ENCODE measurements around the gene BRD4.
"Not testable (repeated sequence)": the region's sequence is repeated elsewhere in the genome, so short reads cannot be mapped to it uniquely, and the experiment has no call there.

The BRD4 gene

GRCh38 chr19:15358918-15359317 lies 26.6 kb upstream of the BRD4 start:
- DNase-seq: no peak

DNA sequence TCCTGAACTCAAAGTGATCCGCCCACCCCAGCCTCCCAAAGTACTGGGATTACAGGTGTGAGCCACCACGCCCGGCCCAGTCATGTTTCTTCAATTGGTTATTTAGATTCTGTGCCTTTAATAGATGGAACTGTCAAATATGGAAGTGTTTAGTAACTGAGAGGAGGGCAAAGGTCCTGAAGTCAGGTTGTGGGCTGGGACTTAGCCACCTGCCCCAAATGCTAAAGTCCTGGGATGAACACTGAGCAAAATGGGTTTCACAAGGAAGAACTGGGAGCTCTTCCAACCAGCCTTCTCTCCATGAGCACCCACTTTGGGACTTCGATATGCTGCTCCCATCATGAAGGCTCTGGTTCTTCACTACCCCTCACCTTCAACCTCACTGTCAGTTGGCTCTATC lies 25.6 kb upstream of the BRD4 start:
- no peak for DNase-seq

GRCh38 chr19:15354566-15355296 lies 22.4 kb upstream of the BRD4 start:
- no peak for DNase-seq

GRCh38 chr19:15353908-15354307 lies 21.6 kb upstream of the BRD4 start:
- no peak for DNase-seq

DNA sequence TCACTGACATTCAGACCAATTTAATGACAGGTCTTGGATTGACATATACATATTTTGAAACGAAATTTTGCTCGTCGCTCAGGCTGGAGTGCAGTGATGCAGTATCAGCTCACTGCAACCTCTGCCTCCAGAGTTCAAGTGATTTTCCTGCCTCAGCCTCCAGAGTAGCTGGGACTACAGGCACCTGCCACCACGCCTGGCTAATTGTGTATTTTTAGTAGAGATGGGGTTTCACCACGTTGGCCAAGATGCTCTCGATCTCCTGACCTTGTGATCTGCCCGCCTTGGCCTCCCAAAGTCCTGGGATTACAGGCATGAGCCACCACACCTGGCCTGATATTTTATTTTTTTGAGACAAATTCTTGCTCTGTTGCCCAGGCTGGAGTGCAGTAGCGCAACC lies 20.2 kb upstream of the BRD4 start:
- DNase-seq: not testable (repeated sequence)

DNA sequence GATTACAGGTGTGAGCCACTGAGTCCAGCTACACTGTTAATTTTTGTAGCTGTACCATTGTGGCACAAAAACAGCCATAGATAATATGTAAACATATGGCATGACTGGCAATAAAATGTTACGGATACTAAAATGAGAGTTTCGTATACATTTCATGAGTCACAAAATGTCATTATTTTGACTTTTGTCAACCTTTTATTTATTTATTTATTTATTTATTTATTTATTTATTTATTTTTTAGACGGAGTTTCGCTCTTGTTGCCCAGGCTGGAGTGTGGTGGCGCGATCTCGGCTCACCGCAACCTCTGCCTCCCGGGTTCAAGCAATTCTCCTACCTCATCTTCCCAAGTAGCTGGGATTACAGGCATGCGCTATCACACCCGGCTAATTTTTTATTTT lies 9.0 kb upstream of the BRD4 start:
- not testable (repeated sequence) for DNase-seq

DNA sequence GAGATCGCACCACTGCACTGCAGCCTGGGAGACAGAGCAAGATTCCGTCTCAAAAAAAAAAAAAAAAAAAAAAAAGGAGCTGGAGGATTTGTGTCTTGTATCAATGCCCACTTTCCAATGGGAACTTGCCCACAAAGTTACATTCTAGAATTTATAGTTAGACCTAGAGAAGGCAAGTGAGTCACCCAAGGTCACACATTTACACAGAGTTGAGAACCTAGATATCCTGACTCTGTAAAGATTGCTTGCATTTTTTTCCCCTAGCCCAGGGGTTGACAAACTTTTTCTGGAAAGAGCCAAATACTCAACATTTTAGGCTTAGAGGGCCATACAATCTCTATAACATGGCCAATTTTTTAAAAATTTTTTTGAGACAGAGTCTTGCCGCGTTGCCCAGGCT lies 7.7 kb upstream of the BRD4 start:
- DNase-seq: no peak

- no peak for DNase-seq
Observed at GRCh38 chr19:15337202-15337601, 4.9 kb upstream of the BRD4 start.

GRCh38 chr19:15335992-15336391 lies 3.7 kb upstream of the BRD4 start:
- not testable (repeated sequence) for DNase-seq

DNA sequence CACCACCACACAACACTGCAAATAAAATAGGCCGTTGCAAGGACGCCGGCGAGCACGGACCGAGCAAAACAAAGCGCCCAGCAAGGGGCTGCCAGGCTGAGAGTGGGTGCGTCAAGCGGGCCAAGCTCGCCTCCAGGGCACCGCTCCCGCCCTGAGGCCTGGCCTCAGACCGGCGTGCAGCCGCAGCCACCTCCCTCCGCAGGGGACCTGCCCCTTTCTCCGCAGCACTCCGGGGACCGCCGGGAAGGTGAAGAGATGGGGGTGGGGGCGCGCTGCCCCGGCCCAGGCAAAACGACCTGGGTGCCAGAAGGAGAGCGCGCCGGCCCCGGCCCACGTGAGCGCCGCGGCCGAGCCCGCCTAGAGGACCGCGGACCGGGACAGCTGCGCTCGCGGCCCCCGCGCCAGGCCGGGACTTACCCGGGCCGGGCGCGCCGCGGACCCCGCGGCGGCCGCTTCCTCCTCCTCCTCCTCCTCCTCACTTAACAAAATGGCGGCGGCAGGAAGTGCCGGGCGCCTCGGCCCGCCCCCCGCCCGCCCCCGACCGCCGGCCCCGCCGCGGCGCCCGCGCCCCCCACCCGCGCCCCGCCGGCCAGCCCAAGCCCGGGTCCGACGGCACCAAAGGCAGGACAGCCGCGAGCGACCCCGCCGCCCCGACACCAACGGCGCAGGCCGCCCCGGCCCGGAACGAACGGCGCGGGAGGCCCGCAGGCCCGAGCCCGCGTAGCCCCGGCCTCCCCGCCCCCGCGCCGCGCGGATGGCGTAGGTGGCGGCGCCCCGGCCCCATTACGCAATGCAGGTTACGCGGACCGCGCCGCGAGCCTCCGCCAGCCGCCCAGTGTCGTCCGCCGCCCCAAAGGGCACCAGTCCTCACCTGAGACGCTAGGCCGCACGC lies 674 bp downstream of the BRD4 start:
- DNase-seq: peak; percentile 65

GRCh38 chr19:15330801-15331418 lies 1.4 kb downstream of the BRD4 start:
- DNase-seq: peak; percentile 31

DNA sequence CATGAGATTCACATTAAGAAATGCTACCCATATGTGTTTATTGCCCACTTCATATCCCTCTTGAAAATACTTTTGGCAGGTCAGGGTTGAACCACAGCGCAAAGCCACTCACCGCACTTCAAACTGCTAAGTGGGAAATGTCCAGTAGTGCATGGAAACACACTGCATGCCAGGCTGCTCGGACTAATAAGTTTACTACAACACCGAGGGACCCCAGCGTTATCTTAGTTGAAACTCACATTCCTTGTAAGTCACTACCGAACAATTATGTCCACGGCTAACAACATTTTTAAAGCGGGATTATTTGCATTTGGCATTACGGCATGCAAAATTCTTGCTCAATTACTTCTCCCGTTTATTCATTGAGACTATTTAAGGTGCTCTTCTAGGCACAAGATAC lies 4.0 kb downstream of the BRD4 start:
- no peak for DNase-seq

DNA sequence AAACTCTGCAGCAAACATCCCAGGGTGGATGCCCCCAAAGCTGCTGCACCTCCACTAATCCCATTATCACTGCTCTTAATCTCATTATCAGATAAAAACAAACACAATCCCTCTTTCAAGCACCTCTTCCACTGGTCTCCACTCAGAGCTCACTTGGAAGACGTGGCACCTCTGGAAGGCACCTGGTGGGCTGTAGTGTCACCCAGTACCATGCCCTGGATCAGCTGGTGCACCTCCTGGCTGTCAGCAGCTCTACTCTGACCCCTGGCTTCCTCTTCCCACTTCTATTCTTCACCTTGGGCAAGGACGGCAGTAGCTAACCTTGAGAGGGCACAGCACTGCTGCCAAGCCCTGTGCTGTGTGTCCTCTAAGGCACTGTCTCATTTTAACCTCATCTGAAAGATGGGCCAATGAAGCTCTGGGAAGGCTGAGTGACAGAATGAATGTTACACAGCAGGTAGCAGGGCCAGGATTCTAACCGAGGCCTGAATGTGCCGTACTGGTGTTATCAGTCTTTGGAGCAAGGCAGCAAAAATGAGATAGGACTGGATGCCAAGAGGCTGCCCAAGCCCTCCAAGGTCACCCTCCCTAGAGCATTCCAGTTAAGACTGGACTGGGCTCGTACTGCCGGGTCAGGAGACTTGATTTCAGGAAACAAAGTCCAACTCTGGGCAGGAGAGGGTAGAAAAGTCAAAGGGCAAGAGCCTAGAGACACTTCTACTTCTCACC lies 7.4 kb downstream of the BRD4 start:
- no peak for DNase-seq

DNA sequence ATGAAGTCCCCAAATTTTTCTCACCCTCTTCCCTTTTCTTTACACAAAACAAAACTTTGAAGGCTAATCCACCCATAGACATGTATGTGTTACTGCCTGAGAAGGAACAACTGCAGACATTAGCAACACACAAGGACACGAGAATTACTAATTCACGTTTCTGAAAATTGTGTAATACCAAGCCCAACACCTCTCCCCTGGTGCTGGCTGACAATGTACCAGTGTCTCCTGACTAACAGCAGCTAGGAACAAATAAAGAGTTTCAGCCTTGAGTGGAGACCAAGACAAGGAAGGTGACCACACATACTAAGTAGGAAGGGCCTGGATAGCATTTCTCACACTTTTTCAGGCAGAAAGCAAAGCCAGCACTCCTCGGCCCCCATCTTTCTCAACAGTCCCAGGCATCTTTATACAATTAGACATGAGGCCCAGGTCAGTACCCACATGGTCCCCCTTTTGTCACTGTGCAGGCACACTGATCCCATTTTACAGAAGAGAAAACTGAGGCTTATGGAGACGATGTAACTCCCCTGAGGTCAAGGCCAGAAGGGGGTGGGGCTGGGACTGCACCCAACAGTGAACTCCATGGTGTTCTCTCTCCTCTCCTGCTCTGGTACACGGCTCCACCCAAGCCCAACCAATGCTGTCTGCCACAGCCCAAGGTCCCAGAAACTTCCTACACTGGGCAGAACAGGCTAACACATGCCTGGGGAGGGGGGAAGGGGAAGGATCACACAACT lies 8.7 kb downstream of the BRD4 start:
- DNase-seq: no peak

DNA sequence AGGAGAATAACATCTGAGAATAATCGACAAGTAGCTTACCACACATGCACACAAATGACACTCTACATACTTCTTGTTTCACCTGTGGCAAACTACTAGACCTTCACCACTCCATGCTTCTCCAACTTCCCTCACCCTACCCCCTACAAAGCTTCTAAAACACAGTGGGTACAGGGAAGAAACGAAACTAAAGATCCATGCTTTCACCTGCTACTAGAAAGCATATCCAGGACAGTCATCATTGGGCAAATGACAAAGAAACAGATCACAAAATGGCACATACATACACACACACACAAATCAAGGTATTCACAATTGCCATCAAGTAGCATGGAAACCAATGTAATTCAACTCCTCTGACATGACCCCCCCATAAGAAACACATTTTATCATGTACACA lies 10.6 kb downstream of the BRD4 start:
- DNase-seq: no peak

- DNase-seq: no peak
Observed at GRCh38 chr19:15320116-15320515, 12.2 kb downstream of the BRD4 start.

GRCh38 chr19:15318241-15318691 lies 14.1 kb downstream of the BRD4 start:
- DNase-seq: no peak

GRCh38 chr19:15317392-15318071 lies 14.8 kb downstream of the BRD4 start:
- no peak for DNase-seq

DNA sequence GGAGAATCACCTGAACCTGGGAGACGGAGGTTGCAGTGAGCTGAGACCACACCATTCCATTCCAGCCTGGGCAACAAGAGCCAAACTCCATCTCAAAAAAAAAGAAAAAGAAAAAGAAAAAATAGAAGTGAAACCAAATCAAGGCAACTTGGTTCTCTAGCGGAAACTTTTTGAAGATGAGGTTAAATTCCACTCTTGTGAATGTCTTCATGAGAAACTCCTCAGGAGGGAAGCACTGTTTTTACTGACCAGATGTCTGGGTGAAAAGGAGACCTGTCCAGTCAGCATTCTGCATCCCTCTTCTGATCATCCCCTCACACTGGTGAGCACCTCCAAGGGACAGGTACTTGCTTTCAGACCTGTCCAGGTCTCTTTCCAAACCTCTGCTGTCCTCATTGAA lies 15.8 kb downstream of the BRD4 start:
- no peak for DNase-seq

GRCh38 chr19:15315101-15315500 lies 17.2 kb downstream of the BRD4 start:
- no peak for DNase-seq

GRCh38 chr19:15313649-15314279 lies 18.6 kb downstream of the BRD4 start:
- DNase-seq: no peak
